ENCODE results near the gene ABR. TPM values are rescaled to one million over a fixed set of nuclear protein-coding genes. Genes with fewer than 3 reads are reported as not detected.

Gene ABR
- total and polyA plus RNA-seq, 2 of the 8 experiments (the other 6 are each of a cell fraction or from before 2014, with no cell fraction given): 44.8 to 47.2 TPM

- TF ChIP-seq HDAC2 (IDR thresholded peaks at IDR 0.05; ENCODE audit: borderline replicate concordance in 1 of 2, low read depth in 2 of 2, low read length in 2 of 2): no peak
- TF ChIP-seq CEBPB (IDR thresholded peaks at IDR 0.05; ENCODE audit: low read depth, low read length): no peak
- TF ChIP-seq NRF1 (IDR thresholded peaks at IDR 0.05; ENCODE audit: low read depth, low read length): no peak
- TF ChIP-seq SIN3A (conservative IDR thresholded peaks at IDR 0.05 in 1 of 2, IDR thresholded peaks at IDR 0.05 in 1 of 2; ENCODE audit: low read depth in 1 of 2, low read length in 2 of 2): no peak
- TF ChIP-seq ZNF274 (IDR thresholded peaks at IDR 0.05; ENCODE audit: borderline replicate concordance, extremely low read depth, low read length): no peak
- no peak for TF ChIP-seq ASH2L (IDR thresholded peaks at IDR 0.05; ENCODE audit: low read length)
- TF ChIP-seq TCF12 (IDR thresholded peaks at IDR 0.05; ENCODE audit: low read depth, low read length): no peak
- TF ChIP-seq TAF1 (IDR thresholded peaks at IDR 0.05; ENCODE audit: low read depth, low read length): no peak
Observed at GRCh38 chr17:1159431-1160180, 20.2 kb downstream of the ABR start (continued).
